NOMO-1 (cell line): ENCODE results near the gene CD44.
A peak's percentile ranks its signal among the peaks of the same experiment; 100 is the strongest.

Experiments used
- DNase-seq, 2 experiments: peaks; one replicate each; lab custom pipeline; 2025; ENCODE audit not compliant: unreplicated experiment in 2 of 2; lab: John Stamatoyannopoulos, UW

CD44 gene

GRCh38 chr11:35234460-35235156, 95.6 kb downstream of the CD44 start:
- no peak for DNase-seq

GRCh38 chr11:35235157-35235468, 96.1 kb downstream of the CD44 start:
- DNase-seq = no peak

- DNase-seq = no peak
Observed at GRCh38 chr11:35235498-35235897, 96.5 kb downstream of the CD44 start.

- no peak for DNase-seq
Observed at GRCh38 chr11:35235936-35236666, 97.1 kb downstream of the CD44 start.

GRCh38 chr11:35236667-35237003, 97.7 kb downstream of the CD44 start:
- peak in 1 of 2 experiments; percentile 36 for DNase-seq

GRCh38 chr11:35237351-35237750, 98.4 kb downstream of the CD44 start:
- no peak for DNase-seq

- peak; percentile 54 to 56 for DNase-seq
Observed at GRCh38 chr11:35237860-35238715, 99.1 kb downstream of the CD44 start.

GRCh38 chr11:35238882-35239281, 99.9 kb downstream of the CD44 start:
- no peak for DNase-seq

- peak; percentile 27 to 59 for DNase-seq
Observed at GRCh38 chr11:35239471-35240075, 100.6 kb downstream of the CD44 start.

GRCh38 chr11:35241083-35241482, 102.1 kb downstream of the CD44 start:
- no peak for DNase-seq

GRCh38 chr11:35241531-35241930, 102.6 kb downstream of the CD44 start:
- no peak for DNase-seq

GRCh38 chr11:35242412-35243242, 103.7 kb downstream of the CD44 start:
- peak in 1 of 2 experiments; percentile 39 for DNase-seq

GRCh38 chr11:35243774-35244173, 104.8 kb downstream of the CD44 start:
- no peak for DNase-seq

- no peak for DNase-seq
Observed at GRCh38 chr11:35245056-35245455, 106.1 kb downstream of the CD44 start.

GRCh38 chr11:35245786-35246185, 106.8 kb downstream of the CD44 start:
- no peak for DNase-seq

- DNase-seq = no peak
Observed at GRCh38 chr11:35246745-35247144, 107.8 kb downstream of the CD44 start.

- DNase-seq = no peak
Observed at GRCh38 chr11:35247428-35247827, 108.5 kb downstream of the CD44 start.

GRCh38 chr11:35247863-35248262, 108.9 kb downstream of the CD44 start:
- no peak for DNase-seq

GRCh38 chr11:35248558-35249323, 109.8 kb downstream of the CD44 start:
- no peak for DNase-seq

- no peak for DNase-seq
Observed at GRCh38 chr11:35250192-35250591, 111.2 kb downstream of the CD44 start.
